Neural crest cell (in vitro differentiated cells): ENCODE results near the gene TMPRSS6. TPM values are rescaled to one million over a fixed set of nuclear protein-coding genes. Genes with fewer than 3 reads are reported as not detected.

Experiments
- DNase-seq: peaks from one replicate; pipeline ENCODE4 v3.0.0; 2021; ENCODE audit warnings: low read depth, mixed read lengths, low spot score
- H3K27ac Mint-ChIP-seq: one replicate; pipeline ENCODE4 v1.8.0; 2021; ENCODE audit warnings: mild to moderate bottlenecking, mixed read lengths; ENCODE audit not compliant: unreplicated experiment
- H3K27me3 Mint-ChIP-seq: 2 replicates; pipeline ENCODE4 v1.8.0; 2021; ENCODE audit warnings: low read depth, mild to moderate bottlenecking, mixed read lengths
- H3K36me3 Mint-ChIP-seq: 2 replicates; pipeline ENCODE4 v1.8.0; 2021; ENCODE audit warnings: low read depth, mild to moderate bottlenecking, mixed read lengths
- H3K4me1 Mint-ChIP-seq: 2 replicates; pipeline ENCODE4 v1.8.0; 2021; ENCODE audit warnings: mixed read lengths
- H3K4me3 Mint-ChIP-seq: one replicate; pipeline ENCODE4 v1.8.0; 2021; ENCODE audit warnings: mild to moderate bottlenecking, mixed read lengths
- H3K9me3 Mint-ChIP-seq: 2 replicates; pipeline ENCODE4 v1.8.0; 2021; ENCODE audit warnings: mixed read lengths
- CTCF ChIP-seq: fragments of 200-600 bp; sonication (generic); conservative IDR thresholded peaks from 2 replicates; pipeline ENCODE4 v1.5.0; 2021; ENCODE audit warnings: antibody characterized with exemption, mild to moderate bottlenecking
- total RNA-seq: library from RNA; stranded (reverse); gene quantifications from 2 replicates; pipeline ENCODE4 v1.2.1, GENCODE V29; 2021

The TMPRSS6 gene
- total RNA-seq, 1 donor from 2014 or later, result not detected

DNA sequence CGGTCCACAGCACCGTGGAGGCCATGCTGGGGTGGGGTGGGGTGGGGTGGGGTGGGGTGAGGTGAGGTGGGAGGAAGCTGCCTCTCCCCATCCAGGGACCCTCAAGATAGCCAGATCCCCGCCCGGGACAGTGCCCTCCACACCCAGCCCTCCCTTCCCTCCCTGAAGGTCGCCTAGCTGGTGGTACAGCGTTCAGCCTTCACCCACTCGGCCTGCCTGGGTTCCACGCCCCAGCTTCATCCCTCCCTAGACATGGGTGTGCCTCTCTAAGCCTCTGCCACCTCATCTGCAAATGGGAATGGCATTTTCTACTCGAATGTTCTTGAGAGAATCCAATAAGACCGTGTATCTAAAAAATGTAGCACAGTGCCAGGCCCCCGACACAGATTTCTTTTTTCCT lies 40.2 kb downstream of the TMPRSS6 start:
- no peak for TF ChIP-seq CTCF
- no peak overlapping the region for H3K27ac Mint-ChIP-seq
- H3K4me1 Mint-ChIP-seq, result no peaks in the 10 kb centered on the region
- peaks cover 27% of the 10 kb centered on the region for H3K27me3 Mint-ChIP-seq
- H3K9me3 Mint-ChIP-seq, result no peaks in the 10 kb centered on the region
- DNase-seq, result no peak
- no peaks in the 10 kb centered on the region for H3K36me3 Mint-ChIP-seq
- H3K4me3 Mint-ChIP-seq, result peak overlapping the region; percentile 31

DNA sequence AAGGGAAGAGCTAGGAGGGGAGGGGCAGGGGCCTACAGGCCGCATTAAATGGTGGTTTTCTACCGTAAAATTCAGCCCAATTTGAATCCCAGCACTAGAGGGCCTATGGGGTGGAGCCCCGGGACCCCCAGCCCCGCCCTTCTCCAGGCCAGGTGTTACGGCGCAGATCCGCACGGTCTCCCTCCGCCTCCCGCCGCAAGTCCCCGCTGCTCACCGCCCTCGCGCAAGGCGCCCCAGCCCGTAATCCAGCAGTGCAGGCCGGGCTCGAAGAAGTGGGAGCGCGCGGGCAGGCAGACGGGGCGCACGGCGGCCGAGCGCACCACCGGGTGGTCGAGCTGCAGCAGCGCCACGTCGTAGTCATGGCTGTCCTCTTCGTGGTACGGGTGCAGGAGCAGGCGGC lies 40.7 kb downstream of the TMPRSS6 start:
- H3K4me3 Mint-ChIP-seq, result no peak overlapping the region
- peaks cover 28% of the 10 kb centered on the region for H3K27me3 Mint-ChIP-seq
- H3K4me1 Mint-ChIP-seq, result no peaks in the 10 kb centered on the region
- no peak for TF ChIP-seq CTCF
- H3K27ac Mint-ChIP-seq, result no peak overlapping the region
- H3K36me3 Mint-ChIP-seq, result no peaks in the 10 kb centered on the region
- DNase-seq, result no peak
- H3K9me3 Mint-ChIP-seq, result no peaks in the 10 kb centered on the region

DNA sequence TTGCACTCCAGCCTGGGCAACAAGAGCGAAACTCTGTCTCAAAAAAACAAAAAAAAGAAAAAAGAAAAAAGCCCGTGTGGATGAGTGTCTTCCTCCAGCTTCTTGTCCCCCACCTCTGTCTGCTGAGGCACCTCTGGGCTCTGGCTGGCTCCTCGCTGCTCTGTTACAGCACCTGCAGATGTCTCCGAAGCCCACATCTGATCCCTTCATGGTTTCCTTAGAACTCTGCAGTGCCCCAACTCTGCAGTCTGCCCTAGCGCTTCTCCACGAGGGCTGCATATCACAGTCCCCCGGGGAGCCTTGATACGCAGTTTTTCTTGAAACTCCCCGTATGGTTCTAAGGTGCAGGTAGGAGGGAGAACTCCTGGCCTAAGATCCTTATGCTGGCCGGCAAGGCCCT lies 42.1 kb downstream of the TMPRSS6 start:
- no peaks in the 10 kb centered on the region for H3K9me3 Mint-ChIP-seq
- H3K4me1 Mint-ChIP-seq, result no peaks in the 10 kb centered on the region
- no peak for DNase-seq
- H3K36me3 Mint-ChIP-seq, result no peaks in the 10 kb centered on the region
- no peak overlapping the region for H3K27ac Mint-ChIP-seq
- H3K4me3 Mint-ChIP-seq, result no peak overlapping the region
- H3K27me3 Mint-ChIP-seq, result peaks cover 28% of the 10 kb centered on the region
- TF ChIP-seq CTCF, result no peak

GRCh38 chr22:37065961-37066360 lies 43.6 kb downstream of the TMPRSS6 start:
- Mint-ChIP-seq H3K9me3 (no peaks in the 10 kb centered on the region), H3K27ac (no peak overlapping the region), H3K27me3 (peaks cover 28% of the 10 kb centered on the region), H3K4me1 (no peaks in the 10 kb centered on the region), H3K36me3 (no peaks in the 10 kb centered on the region), H3K4me3 (no peak overlapping the region)
- no peak for DNase-seq
- no peak for TF ChIP-seq CTCF

DNA sequence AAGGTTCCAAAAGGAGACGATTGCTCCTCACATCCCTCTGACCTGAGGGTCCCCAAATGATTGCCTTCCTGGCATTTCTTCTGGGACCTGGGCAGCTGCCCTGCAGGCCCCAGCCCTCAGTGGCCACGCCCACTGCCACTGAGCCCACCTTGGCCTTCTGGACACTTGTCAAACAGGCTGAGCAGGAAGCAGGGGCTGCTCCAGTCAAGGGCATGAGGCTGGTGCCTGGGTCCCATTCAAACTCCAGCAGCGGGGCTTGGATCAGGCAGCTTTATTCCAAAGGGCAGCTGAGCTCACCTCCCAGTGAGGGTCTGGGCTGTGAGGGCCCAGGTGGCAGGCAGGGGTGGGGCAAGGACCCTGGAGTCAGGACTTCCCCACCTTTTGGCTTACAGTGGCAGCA lies 44.3 kb downstream of the TMPRSS6 start:
- H3K27ac Mint-ChIP-seq, result no peak overlapping the region
- H3K9me3 Mint-ChIP-seq, result no peaks in the 10 kb centered on the region
- H3K4me3 Mint-ChIP-seq, result no peak overlapping the region
- DNase-seq, result no peak
- H3K36me3 Mint-ChIP-seq, result no peaks in the 10 kb centered on the region
- H3K4me1 Mint-ChIP-seq, result no peaks in the 10 kb centered on the region
- no peak for TF ChIP-seq CTCF
- H3K27me3 Mint-ChIP-seq, result peaks cover 28% of the 10 kb centered on the region

DNA sequence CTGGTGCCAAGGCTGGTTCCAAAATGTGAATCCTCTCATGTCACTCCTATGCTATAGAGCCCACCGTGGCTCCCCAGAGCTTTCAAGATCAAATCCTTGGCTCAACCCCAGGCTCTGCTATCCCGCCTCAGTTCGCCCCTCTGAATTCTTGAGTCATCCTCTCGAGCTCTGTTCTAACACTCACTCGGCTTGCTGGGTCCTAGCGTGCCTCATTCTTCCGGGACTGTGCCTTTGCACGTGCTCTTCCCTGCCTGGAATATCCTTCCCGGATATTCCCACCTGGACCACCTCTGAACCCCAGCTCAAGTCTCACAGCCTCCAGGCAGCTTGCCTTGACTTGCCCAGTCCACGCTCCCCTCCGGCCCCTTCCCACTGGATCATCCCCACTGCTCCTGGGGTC lies 45.0 kb downstream of the TMPRSS6 start:
- H3K27ac Mint-ChIP-seq, result peak overlapping the region; percentile 92
- no peak for TF ChIP-seq CTCF
- H3K4me3 Mint-ChIP-seq, result no peak overlapping the region
- no peaks in the 10 kb centered on the region for H3K9me3 Mint-ChIP-seq
- H3K27me3 Mint-ChIP-seq, result peaks cover 28% of the 10 kb centered on the region
- no peaks in the 10 kb centered on the region for H3K4me1 Mint-ChIP-seq
- no peaks in the 10 kb centered on the region for H3K36me3 Mint-ChIP-seq
- no peak for DNase-seq
